Stimulated activated CD4-positive, alpha-beta T cell treated with anti-CD3 and anti-CD28 coated beads, Interleukin-12 subunit alpha, Interleukin-12 subunit beta, amount 100 ng/mL, for 4 hours (primary cell): ENCODE results near the gene NPRL2.

Experiments
- DNase-seq: peaks from one replicate; pipeline ENCODE4 v3.0.0-alpha.2; 2020

Gene NPRL2

DNA sequence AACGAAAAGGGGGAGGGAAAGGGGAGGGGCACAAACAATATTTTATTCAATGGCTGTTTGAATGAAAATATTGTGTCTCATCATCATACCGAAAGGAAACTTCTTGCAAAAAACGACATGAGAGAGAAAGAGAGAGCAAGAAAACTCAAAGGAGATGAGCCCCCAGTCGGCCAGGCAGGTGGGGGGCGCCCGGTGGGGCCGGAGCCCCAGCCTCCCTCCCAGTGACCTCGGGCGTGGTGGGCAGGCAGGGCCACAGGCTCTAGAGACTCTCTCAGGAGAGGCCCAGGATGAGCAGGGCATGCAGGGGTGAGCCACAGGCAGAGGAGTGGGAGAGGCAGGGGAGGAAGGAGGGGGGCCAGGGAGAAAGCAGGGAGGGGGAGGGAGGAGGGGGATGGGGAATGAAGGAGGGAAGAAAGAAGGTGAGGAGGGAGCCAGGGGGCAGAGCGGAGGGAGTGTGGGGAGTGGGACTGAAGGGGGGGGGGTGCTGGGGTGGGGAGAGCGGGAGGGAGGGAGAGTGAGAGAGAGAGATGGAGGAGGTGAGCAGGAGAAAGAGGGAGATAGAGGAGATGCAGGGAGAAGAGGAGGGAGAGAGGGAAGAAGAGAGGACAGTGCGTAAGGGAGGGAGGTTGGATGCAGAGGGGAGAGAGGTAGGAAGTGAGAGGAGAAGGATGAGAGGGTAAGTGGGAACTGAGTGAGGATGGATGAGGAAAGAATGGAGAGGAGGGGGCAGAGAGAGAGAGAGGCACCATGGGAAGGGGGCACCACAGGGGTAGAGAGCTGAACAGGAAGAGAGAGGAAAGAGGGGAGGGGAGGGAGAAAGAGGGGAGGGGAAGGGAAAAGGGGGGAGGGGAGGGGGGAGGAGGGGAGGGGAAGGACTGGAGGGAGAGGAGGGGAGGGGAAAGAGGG, 22.8 kb upstream of the NPRL2 start:
- no peak for DNase-seq

DNA sequence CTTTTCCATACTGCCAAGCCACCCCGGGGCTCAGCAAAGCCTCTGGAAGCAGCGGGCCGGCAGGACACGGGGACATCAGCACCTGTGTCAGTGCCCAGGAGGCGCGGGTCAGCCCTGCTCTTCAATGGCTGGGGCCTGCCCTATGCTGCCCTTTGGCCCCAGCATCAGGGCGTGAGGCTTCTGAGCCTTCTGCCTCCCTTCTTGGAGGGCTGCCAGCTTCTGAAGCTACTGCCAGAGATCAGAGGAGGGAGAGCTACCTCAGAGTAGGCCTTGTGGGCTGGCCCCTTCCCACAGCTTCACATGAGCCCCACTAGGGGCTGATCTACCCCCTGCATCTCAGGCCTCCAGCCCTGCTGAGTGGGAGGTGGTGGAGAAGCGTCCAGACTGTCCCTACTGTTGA, 21.8 kb upstream of the NPRL2 start:
- no peak for DNase-seq

- DNase-seq, result no peak
Measured at GRCh38 chr3:50371133-50371685, 20.6 kb upstream of the NPRL2 start.

GRCh38 chr3:50370594-50370993, 20.0 kb upstream of the NPRL2 start:
- no peak for DNase-seq

GRCh38 chr3:50369012-50369670, 18.6 kb upstream of the NPRL2 start:
- no peak for DNase-seq

DNA sequence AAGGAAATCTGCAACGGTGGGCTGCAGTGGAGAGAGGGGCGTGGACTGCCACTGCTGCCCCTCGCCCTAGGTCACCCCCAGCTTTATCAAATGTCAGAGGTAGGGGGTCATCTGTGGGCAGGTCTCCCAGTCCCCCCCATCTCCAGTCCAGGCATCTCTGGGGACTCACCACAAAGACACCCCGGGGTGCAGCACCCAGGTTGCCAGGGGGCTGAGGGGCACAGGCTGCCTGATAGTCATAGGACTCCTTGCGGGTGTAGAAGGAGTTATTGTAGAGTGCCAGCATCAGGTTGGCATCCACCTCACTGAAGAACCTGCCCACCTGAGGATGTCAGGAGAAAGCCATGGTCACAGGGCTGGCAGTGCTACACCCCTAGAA, 15.3 kb upstream of the NPRL2 start:
- DNase-seq, result no peak

- DNase-seq, result peak; percentile 93
Measured at GRCh38 chr3:50365080-50365841, 14.7 kb upstream of the NPRL2 start.

DNA sequence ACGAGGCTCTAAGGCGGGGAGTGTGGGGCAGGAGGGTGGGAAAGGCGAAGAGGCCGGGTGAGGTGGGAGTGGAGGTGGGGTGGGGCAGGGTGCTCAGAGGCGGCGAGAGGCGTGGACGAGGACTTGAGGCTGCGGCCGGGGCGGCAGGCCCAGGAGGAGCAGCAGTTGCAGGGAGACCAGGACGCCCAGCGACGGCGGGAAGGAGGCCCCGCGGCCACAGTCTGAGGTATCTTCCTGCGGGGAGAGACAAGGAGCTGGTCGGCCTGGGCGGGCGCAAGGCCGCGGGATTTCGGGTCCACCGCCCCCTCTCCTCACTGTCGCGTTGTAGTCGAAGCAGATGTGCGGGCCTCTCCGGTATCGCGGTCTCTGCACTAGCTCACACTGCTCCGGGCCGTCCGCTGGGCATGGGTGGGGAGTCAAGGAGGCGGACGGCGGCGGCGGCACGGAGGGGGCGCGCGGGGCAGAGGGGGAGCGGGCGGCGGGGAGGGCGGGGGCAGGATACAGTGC, 14.1 kb upstream of the NPRL2 start:
- no peak for DNase-seq

DNA sequence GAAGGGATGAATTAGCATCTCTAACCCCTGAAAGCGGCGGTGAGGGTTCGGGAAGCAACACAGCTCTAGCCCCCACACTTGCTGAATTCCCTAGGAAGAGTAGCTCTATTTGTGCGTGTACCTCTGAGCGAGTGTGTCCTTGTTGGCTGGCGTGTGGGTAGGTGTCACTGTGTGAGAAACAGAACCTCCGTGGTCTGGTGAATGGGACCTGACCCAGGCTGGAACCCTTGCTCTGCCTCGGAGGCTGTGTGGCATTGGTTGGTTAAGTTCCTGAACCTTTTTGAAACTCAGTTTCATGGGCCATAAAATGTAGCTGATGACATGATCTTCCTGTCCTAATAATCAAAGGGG, 9.2 kb upstream of the NPRL2 start:
- DNase-seq, result no peak

GRCh38 chr3:50358911-50359759, 8.6 kb upstream of the NPRL2 start, which contains the start of gene TMEM115:
Gene TMEM115 (minus strand): TSS chr3:50359521. CDS start chr3:50359063, 458 bp downstream.
- DNase-seq, result peak; percentile 89

- no peak for DNase-seq
Measured at GRCh38 chr3:50358355-50358910, 7.9 kb upstream of the NPRL2 start.

DNA sequence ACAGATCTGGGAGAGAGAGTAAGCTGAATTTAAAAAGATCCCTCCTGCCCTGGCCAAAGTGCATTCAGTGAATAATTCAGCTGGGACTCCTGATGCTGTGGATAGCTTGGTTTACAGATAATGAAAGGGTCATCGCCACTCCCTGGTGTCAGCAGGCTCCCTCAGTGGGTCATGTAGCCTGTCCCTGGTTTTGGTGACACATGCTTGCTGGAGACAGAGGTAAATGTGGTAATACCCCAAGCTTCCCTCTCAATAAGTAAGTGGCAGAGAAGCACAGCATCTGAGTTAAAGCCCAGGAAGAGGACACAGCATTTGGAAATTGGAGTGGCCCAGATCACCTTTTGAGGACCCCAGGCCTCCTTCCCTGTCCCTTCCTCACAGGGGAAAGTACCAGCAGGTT, 6.9 kb upstream of the NPRL2 start:
- no peak for DNase-seq

- no peak for DNase-seq
Measured at GRCh38 chr3:50356553-50356952, 6.0 kb upstream of the NPRL2 start.

- no peak for DNase-seq
Measured at GRCh38 chr3:50355829-50356552, 5.4 kb upstream of the NPRL2 start.

- no peak for DNase-seq
Measured at GRCh38 chr3:50354850-50355249, 4.3 kb upstream of the NPRL2 start.

- DNase-seq, result no peak
Measured at GRCh38 chr3:50354186-50354764, 3.7 kb upstream of the NPRL2 start.

DNA sequence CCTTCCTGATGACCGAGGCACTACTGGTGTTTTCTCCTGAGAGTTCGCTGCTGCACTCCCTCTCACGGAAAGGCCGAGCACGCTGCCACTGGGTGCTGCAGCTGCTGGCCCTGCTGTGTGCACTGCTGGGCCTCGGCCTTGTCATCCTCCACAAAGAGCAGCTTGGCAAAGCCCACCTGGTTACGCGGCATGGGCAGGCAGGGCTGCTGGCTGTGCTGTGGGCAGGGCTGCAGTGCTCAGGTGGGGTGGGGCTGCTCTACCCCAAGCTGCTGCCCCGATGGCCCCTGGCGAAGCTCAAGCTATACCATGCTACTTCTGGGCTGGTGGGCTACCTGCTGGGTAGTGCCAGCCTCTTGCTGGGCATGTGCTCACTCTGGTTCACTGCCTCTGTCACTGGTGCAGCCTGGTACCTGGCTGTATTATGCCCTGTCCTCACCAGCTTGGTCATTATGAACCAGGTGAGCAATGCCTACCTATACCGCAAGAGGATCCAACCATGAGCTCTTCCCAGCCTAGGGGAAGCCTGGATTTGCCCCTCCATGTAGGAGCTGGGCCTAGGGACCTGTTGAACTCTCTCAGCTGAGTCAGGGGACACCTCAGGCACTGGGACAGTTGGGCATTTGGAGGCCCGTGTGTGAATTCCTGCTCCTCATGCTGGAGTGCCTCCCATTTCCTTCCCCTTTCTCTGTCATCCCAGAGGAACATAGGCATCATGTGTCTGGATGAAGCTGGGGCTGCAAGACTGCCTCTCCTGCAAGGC, 2.9 kb upstream of the NPRL2 start:
- no peak for DNase-seq

DNA sequence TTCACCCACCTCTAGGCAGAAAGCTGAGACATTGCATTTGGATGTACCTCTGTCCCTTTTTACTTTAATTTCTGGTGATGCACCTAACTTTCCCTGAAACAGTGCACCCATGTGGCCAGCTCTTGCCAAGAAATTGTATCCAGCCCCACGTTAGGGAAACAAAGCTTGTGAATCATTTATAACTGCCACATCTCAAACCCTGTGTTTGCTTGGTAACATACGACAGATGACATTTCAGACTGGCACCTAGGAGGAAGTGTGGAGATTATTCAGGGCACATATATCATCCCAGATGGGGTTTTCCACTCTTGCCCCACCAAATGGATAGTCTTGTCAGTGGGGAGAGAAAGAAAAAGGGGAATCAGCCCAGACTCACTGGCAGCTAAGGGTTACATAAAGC, 2.2 kb upstream of the NPRL2 start:
- DNase-seq, result no peak

DNA sequence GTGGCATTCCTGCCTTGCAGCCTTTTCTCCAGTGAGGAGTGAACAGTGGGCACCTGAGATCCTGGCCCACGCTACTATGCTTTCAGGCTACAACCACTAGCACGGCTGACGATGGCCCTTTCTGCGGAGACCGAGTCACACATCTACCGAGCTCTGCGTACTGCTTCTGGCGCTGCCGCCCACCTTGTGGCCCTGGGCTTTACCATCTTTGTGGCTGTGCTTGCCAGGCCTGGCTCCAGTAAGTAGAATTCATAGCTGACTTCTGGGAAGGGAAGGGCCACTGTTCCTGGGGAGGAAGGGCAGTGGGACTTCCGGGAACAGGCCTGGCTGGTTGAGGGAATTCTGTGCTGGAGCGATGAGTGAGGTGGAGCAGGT, 735 bp upstream of the NPRL2 start:
- no peak for DNase-seq

GRCh38 chr3:50350213-50350526, 405 bp downstream of the NPRL2 start:
- no peak for DNase-seq
